Mesendoderm (in vitro differentiated cells): Measurements from ENCODE around the gene MBD5.

ENCODE experiments used
- DNase-seq: peaks from one replicate; pipeline ENCODE4 v3.0.0; 2013
- H2AK5ac ChIP-seq: 2 replicates; pipeline ENCODE4 v1.6.1; 2013; ENCODE audit warnings: low read length, inconsistent platforms
- H2BK120ac ChIP-seq: 2 replicates; pipeline ENCODE4 v1.6.1; 2013; ENCODE audit warnings: low read depth, mild to moderate bottlenecking, low read length, moderate library complexity, mixed read lengths
- H2BK15ac ChIP-seq: replicated peaks from 2 replicates; pipeline ENCODE4 v1.6.1; 2013; ENCODE audit warnings: low read depth, mild to moderate bottlenecking, moderate library complexity
- H2BK5ac ChIP-seq: 2 replicates; pipeline ENCODE4 v1.6.1; 2013; ENCODE audit warnings: low read length, inconsistent platforms
- H3K18ac ChIP-seq: 2 replicates; pipeline ENCODE4 v1.6.1; 2013; ENCODE audit warnings: mild to moderate bottlenecking, low read length, mixed read lengths
- H3K23ac ChIP-seq: one replicate; pipeline ENCODE4 v1.6.1; 2013; ENCODE audit warnings: low read length
- H3K27ac ChIP-seq: 2 replicates; pipeline ENCODE4 v1.5.1; 2013; ENCODE audit warnings: low read depth, mild to moderate bottlenecking, inconsistent platforms, low read length, moderate library complexity
- H3K27me3 ChIP-seq: 2 replicates; pipeline ENCODE4 v1.6.1; 2013; ENCODE audit warnings: low read length, control low read depth, mild to moderate bottlenecking, inconsistent platforms; ENCODE audit not compliant: insufficient read depth, poor library complexity
- H3K36me3 ChIP-seq: 2 replicates; pipeline ENCODE4 v1.6.1; 2013; ENCODE audit warnings: low read length, inconsistent platforms; ENCODE audit not compliant: control insufficient read depth, insufficient read depth
- H3K4ac ChIP-seq: one replicate; pipeline ENCODE4 v1.6.1; 2013; ENCODE audit warnings: low read depth, mild to moderate bottlenecking, low read length, moderate library complexity
- H3K4me1 ChIP-seq: 2 replicates; pipeline ENCODE4 v1.6.1; 2013; ENCODE audit warnings: low read depth, low read length, inconsistent platforms; ENCODE audit not compliant: control insufficient read depth
- H3K4me2 ChIP-seq: 2 replicates; pipeline ENCODE4 v1.6.1; 2013; ENCODE audit warnings: low read length
- H3K4me3 ChIP-seq: 2 replicates; pipeline ENCODE4 v1.5.1; 2013; ENCODE audit warnings: mild to moderate bottlenecking, low read length
- H3K56ac ChIP-seq: one replicate; pipeline ENCODE4 v1.6.1; 2013; ENCODE audit warnings: low read length
- H3K79me1 ChIP-seq: 2 replicates; pipeline ENCODE4 v1.6.1; 2013; ENCODE audit warnings: low read length, inconsistent platforms
- H3K79me2 ChIP-seq: 2 replicates; pipeline ENCODE4 v1.6.1; 2013; ENCODE audit warnings: mild to moderate bottlenecking, low read length; ENCODE audit not compliant: control insufficient read depth, insufficient read depth
- H3K9ac ChIP-seq: 2 replicates; pipeline ENCODE4 v1.6.1; 2013; ENCODE audit warnings: low read length, inconsistent platforms
- H4K5ac ChIP-seq: one replicate; pipeline ENCODE4 v1.6.1; 2013; ENCODE audit warnings: low read length
- H4K8ac ChIP-seq: one replicate; pipeline ENCODE4 v1.6.1; 2013; ENCODE audit warnings: low read depth, mild to moderate bottlenecking, control low read depth, low read length, moderate library complexity
- WGBS: extraction: QIAGEN DNeasy Blood & Tissue Kit; methylation state at CpG from one replicate; pipeline ENCODE4 v1.1.7; 2013; ENCODE audit warnings: low lambda C conversion rate, missing lambda C conversion rate; ENCODE audit not compliant: insufficient coverage; ENCODE audit errors: extremely low coverage; 5-methylcytosine and 5-hydroxymethylcytosine counted together

The MBD5 gene

GRCh38 chr2:148533004-148533403 is 512.1 kb downstream of the MBD5 start:
- no peak overlapping the region for H3K9ac ChIP-seq
- H3K56ac ChIP-seq = no peak overlapping the region
- no peak overlapping the region for H4K5ac ChIP-seq
- no peak overlapping the region for H2AK5ac ChIP-seq
- no peak overlapping the region for H3K4ac ChIP-seq
- H3K4me2 ChIP-seq = no peak overlapping the region
- no peaks in the 10 kb centered on the region for H3K27me3 ChIP-seq
- no peak overlapping the region for H2BK120ac ChIP-seq
- no peak overlapping the region for H3K4me3 ChIP-seq
- no peaks in the 10 kb centered on the region for H3K79me2 ChIP-seq
- H4K8ac ChIP-seq = no peak overlapping the region
- WGBS = no CpG with 5 or more reads among the region's 8 CpGs
- H3K18ac ChIP-seq = no peak overlapping the region
- H3K79me1 ChIP-seq = no peaks in the 10 kb centered on the region
- DNase-seq = no peak
- no peaks in the 10 kb centered on the region for H3K36me3 ChIP-seq
- H3K23ac ChIP-seq = no peak overlapping the region
- H3K27ac ChIP-seq = no peak overlapping the region
- no peak overlapping the region for H2BK15ac ChIP-seq
- peaks cover 12% of the 10 kb centered on the region for H3K4me1 ChIP-seq
- no peak overlapping the region for H2BK5ac ChIP-seq

GRCh38 chr2:148533685-148534084 is 512.8 kb downstream of the MBD5 start:
- no peaks in the 10 kb centered on the region for H3K36me3 ChIP-seq
- no peaks in the 10 kb centered on the region for H3K27me3 ChIP-seq
- H3K79me1 ChIP-seq = no peaks in the 10 kb centered on the region
- H4K8ac ChIP-seq = no peak overlapping the region
- no peak overlapping the region for H2AK5ac ChIP-seq
- H3K4me3 ChIP-seq = no peak overlapping the region
- H3K4ac ChIP-seq = no peak overlapping the region
- no peaks in the 10 kb centered on the region for H3K79me2 ChIP-seq
- no peak overlapping the region for H3K27ac ChIP-seq
- H2BK5ac ChIP-seq = no peak overlapping the region
- no peak overlapping the region for H3K4me2 ChIP-seq
- peaks cover 13% of the 10 kb centered on the region for H3K4me1 ChIP-seq
- no peak for DNase-seq
- no peak overlapping the region for H4K5ac ChIP-seq
- H3K18ac ChIP-seq = no peak overlapping the region
- no peak overlapping the region for H2BK120ac ChIP-seq
- H3K23ac ChIP-seq = no peak overlapping the region
- WGBS = no CpG with 5 or more reads among the region's 3 CpGs
- no peak overlapping the region for H2BK15ac ChIP-seq
- no peak overlapping the region for H3K56ac ChIP-seq
- H3K9ac ChIP-seq = no peak overlapping the region

GRCh38 chr2:148534416-148535204 is 513.7 kb downstream of the MBD5 start:
- H2BK5ac ChIP-seq = peak overlapping the region; percentile 5
- no peak overlapping the region for H2BK15ac ChIP-seq
- H3K79me2 ChIP-seq = no peaks in the 10 kb centered on the region
- peaks cover 13% of the 10 kb centered on the region for H3K4me1 ChIP-seq
- no peak overlapping the region for H4K8ac ChIP-seq
- WGBS = no CpG with 5 or more reads among the region's 12 CpGs
- H2AK5ac ChIP-seq = no peak overlapping the region
- no peak overlapping the region for H3K4me2 ChIP-seq
- no peaks in the 10 kb centered on the region for H3K27me3 ChIP-seq
- H3K79me1 ChIP-seq = no peaks in the 10 kb centered on the region
- H3K4ac ChIP-seq = no peak overlapping the region
- H3K4me3 ChIP-seq = no peak overlapping the region
- DNase-seq = peak; percentile 74
- no peak overlapping the region for H3K18ac ChIP-seq
- no peak overlapping the region for H3K56ac ChIP-seq
- no peak overlapping the region for H3K27ac ChIP-seq
- H3K36me3 ChIP-seq = no peaks in the 10 kb centered on the region
- no peak overlapping the region for H3K9ac ChIP-seq
- no peak overlapping the region for H4K5ac ChIP-seq
- no peak overlapping the region for H2BK120ac ChIP-seq
- no peak overlapping the region for H3K23ac ChIP-seq

GRCh38 chr2:148538375-148538774 is 517.5 kb downstream of the MBD5 start:
- no peaks in the 10 kb centered on the region for H3K36me3 ChIP-seq
- H3K23ac ChIP-seq = no peak overlapping the region
- H3K79me1 ChIP-seq = no peaks in the 10 kb centered on the region
- no peak overlapping the region for H3K27ac ChIP-seq
- no peak overlapping the region for H3K56ac ChIP-seq
- no peaks in the 10 kb centered on the region for H3K79me2 ChIP-seq
- no peak overlapping the region for H2BK120ac ChIP-seq
- H3K4me3 ChIP-seq = no peak overlapping the region
- no peaks in the 10 kb centered on the region for H3K27me3 ChIP-seq
- H3K4me1 ChIP-seq = peaks cover 13% of the 10 kb centered on the region
- no peak for DNase-seq
- no peak overlapping the region for H3K4ac ChIP-seq
- H3K4me2 ChIP-seq = no peak overlapping the region
- H3K9ac ChIP-seq = no peak overlapping the region
- H2AK5ac ChIP-seq = no peak overlapping the region
- H2BK5ac ChIP-seq = no peak overlapping the region
- no peak overlapping the region for H4K5ac ChIP-seq
- H2BK15ac ChIP-seq = no peak overlapping the region
- H4K8ac ChIP-seq = no peak overlapping the region
- no peak overlapping the region for H3K18ac ChIP-seq
- WGBS = no CpG with 5 or more reads among the region's 1 CpG

- peaks cover 3% of the 10 kb centered on the region for H3K4me1 ChIP-seq
- WGBS = no CpG with 5 or more reads among the region's 8 CpGs
- H4K5ac ChIP-seq = no peak overlapping the region
- no peak overlapping the region for H3K4me2 ChIP-seq
- H3K79me2 ChIP-seq = no peaks in the 10 kb centered on the region
- H3K36me3 ChIP-seq = no peaks in the 10 kb centered on the region
- H4K8ac ChIP-seq = no peak overlapping the region
- no peak overlapping the region for H3K18ac ChIP-seq
- H2AK5ac ChIP-seq = no peak overlapping the region
- H3K9ac ChIP-seq = no peak overlapping the region
- no peak overlapping the region for H3K4ac ChIP-seq
- H3K27me3 ChIP-seq = no peaks in the 10 kb centered on the region
- H3K27ac ChIP-seq = no peak overlapping the region
- H3K4me3 ChIP-seq = no peak overlapping the region
- DNase-seq = no peak
- no peak overlapping the region for H2BK120ac ChIP-seq
- no peak overlapping the region for H2BK5ac ChIP-seq
- no peak overlapping the region for H3K23ac ChIP-seq
- no peaks in the 10 kb centered on the region for H3K79me1 ChIP-seq
- no peak overlapping the region for H3K56ac ChIP-seq
- H2BK15ac ChIP-seq = no peak overlapping the region
These were observed 519.1 kb downstream of the MBD5 start for GRCh38 chr2:148540022-148540421.

- no CpG with 5 or more reads among the region's 3 CpGs for WGBS
- Histone ChIP-seq H3K4me2 (no peak overlapping the region), H2AK5ac (no peak overlapping the region), H3K27ac (no peak overlapping the region), H3K79me1 (no peaks in the 10 kb centered on the region), H3K27me3 (no peaks in the 10 kb centered on the region), H3K4me1 (peaks cover 2% of the 10 kb centered on the region), H3K56ac (no peak overlapping the region), H3K4ac (no peak overlapping the region), H3K4me3 (no peak overlapping the region), H3K23ac (no peak overlapping the region), H3K18ac (no peak overlapping the region), H4K8ac (no peak overlapping the region), H4K5ac (no peak overlapping the region), H3K36me3 (no peaks in the 10 kb centered on the region), H3K79me2 (no peaks in the 10 kb centered on the region), H2BK120ac (no peak overlapping the region), H2BK5ac (no peak overlapping the region), H2BK15ac (no peak overlapping the region), H3K9ac (no peak overlapping the region)
- no peak for DNase-seq
These were observed 520.9 kb downstream of the MBD5 start for GRCh38 chr2:148541792-148542191.
